Measurements from ENCODE around the gene HOXB13.

DNA sequence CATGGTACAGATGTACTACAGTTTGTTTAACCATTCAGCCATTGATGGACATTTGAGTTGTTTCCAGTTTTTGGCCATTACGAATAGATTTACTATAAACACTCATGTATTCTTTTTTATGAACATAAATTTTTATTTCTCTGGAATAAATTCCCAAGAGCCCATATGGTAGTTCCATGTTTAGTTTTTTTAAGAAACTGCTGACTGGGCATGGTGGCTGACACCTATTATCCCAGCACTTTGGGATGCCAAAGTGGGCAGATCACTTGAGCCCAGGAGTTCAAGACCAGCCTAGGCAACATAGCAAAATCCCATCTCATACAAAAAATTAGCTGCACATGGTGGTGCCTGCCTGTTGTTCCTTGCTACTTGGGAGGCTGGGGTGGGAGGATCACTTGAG lies 36.5 kb downstream of the HOXB13 start:
- TF ChIP-seq EP300 (IDR thresholded peaks at IDR 0.05; ENCODE audit: borderline replicate concordance in 1 of 2, low read depth in 1 of 2, low read length in 1 of 2) = no peak
- TF ChIP-seq, protein P1, sequence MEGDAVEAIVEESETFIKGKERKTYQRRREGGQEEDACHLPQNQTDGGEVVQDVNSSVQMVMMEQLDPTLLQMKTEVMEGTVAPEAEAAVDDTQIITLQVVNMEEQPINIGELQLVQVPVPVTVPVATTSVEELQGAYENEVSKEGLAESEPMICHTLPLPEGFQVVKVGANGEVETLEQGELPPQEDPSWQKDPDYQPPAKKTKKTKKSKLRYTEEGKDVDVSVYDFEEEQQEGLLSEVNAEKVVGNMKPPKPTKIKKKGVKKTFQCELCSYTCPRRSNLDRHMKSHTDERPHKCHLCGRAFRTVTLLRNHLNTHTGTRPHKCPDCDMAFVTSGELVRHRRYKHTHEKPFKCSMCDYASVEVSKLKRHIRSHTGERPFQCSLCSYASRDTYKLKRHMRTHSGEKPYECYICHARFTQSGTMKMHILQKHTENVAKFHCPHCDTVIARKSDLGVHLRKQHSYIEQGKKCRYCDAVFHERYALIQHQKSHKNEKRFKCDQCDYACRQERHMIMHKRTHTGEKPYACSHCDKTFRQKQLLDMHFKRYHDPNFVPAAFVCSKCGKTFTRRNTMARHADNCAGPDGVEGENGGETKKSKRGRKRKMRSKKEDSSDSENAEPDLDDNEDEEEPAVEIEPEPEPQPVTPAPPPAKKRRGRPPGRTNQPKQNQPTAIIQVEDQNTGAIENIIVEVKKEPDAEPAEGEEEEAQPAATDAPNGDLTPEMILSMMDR (IDR thresholded peaks at IDR 0.05) = no peak
- no peak for TF ChIP-seq SIN3A (IDR thresholded peaks at IDR 0.05; ENCODE audit: borderline replicate concordance, low read depth, low read length)
- no peak for TF ChIP-seq POLR2AphosphoS5 (IDR thresholded peaks at IDR 0.05; ENCODE audit: low read depth, low read length)
- TF ChIP-seq EZH2phosphoT487 (IDR thresholded peaks at IDR 0.05; ENCODE audit: borderline replicate concordance, low read depth) = no peak
- no peak for TF ChIP-seq RAD21 (IDR thresholded peaks at IDR 0.05; ENCODE audit: low read length)
- TF ChIP-seq, protein P2, sequence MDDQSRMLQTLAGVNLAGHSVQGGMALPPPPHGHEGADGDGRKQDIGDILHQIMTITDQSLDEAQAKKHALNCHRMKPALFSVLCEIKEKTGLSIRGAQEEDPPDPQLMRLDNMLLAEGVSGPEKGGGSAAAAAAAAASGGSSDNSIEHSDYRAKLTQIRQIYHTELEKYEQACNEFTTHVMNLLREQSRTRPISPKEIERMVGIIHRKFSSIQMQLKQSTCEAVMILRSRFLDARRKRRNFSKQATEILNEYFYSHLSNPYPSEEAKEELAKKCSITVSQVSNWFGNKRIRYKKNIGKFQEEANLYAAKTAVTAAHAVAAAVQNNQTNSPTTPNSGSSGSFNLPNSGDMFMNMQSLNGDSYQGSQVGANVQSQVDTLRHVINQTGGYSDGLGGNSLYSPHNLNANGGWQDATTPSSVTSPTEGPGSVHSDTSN (IDR thresholded peaks at IDR 0.05) = no peak
- no peak for TF ChIP-seq CHD2 (IDR thresholded peaks at IDR 0.05; ENCODE audit: low read length, partially characterized antibody)

Measured in SK-N-SH (cell line).